Cardiac fibroblast (primary cell): ENCODE data around the gene NHLRC4.

ENCODE experiments used
- DNase-seq, 2 donors: peaks; one replicate each; pipeline versions ENCODE4 v3.0.0 to v3.0.0-alpha.2; 2010; ENCODE audit warnings: low read depth in 2 of 2
- H3K4me3 ChIP-seq, 2 donors: replicated peaks in 1 of 2; 1 replicate in 1 of 2; 2 replicates in 1 of 2; pipeline ENCODE4 v1.5.1; 2011; ENCODE audit warnings: low read depth in 2 of 2, low read length in 2 of 2, mild to moderate bottlenecking in 2 of 2, moderate library complexity in 1 of 2
- CTCF ChIP-seq: IDR thresholded peaks from one replicate; pipeline ENCODE4 v1.5.1; 2011; ENCODE audit warnings: low read depth, mild to moderate bottlenecking, low read length, inconsistent platforms

The NHLRC4 gene

GRCh38 chr16:578232-578869 lies 11.5 kb downstream of the NHLRC4 start:
- no peak for DNase-seq
- no peak for TF ChIP-seq CTCF
- H3K4me3 ChIP-seq, result no peak overlapping the region

GRCh38 chr16:578870-579405 lies 12.1 kb downstream of the NHLRC4 start:
- TF ChIP-seq CTCF, result peak; percentile 92
- peak; percentile 76 to 88 for DNase-seq
- H3K4me3 ChIP-seq, result peak overlapping the region in 1 of 2 donors; percentile 15

- no peak for TF ChIP-seq CTCF
- no peak for DNase-seq
- no peak overlapping the region for H3K4me3 ChIP-seq
These were observed 13.5 kb downstream of the NHLRC4 start for GRCh38 chr16:580141-580945.

- H3K4me3 ChIP-seq, result no peak overlapping the region
- DNase-seq, result no peak
- TF ChIP-seq CTCF, result no peak
These were observed 14.2 kb downstream of the NHLRC4 start for GRCh38 chr16:580946-581498.

GRCh38 chr16:582218-582613 lies 15.4 kb downstream of the NHLRC4 start:
- DNase-seq, result no peak
- no peak for TF ChIP-seq CTCF
- no peak overlapping the region for H3K4me3 ChIP-seq

GRCh38 chr16:582614-583331 lies 16.0 kb downstream of the NHLRC4 start:
- no peak for DNase-seq
- no peak overlapping the region for H3K4me3 ChIP-seq
- TF ChIP-seq CTCF, result peak; percentile 0
